Immature natural killer cell (primary cell): Measurements from ENCODE around the gene TET1. TPM values are rescaled to one million over a fixed set of nuclear protein-coding genes. Genes with fewer than 3 reads are reported as not detected.

Source experiments
- DNase-seq, 3 donors: peaks; one replicate each; pipeline ENCODE4 v3.0.0; 2022; ENCODE audit warnings: mixed read lengths in 1 of 3
- H3K27ac Mint-ChIP-seq, 6 donors: one replicate each; pipeline ENCODE4 v1.8.0; 2020; ENCODE audit warnings: mixed read lengths in 6 of 6, mild to moderate bottlenecking in 5 of 6, inconsistent platforms in 4 of 6, moderate library complexity in 3 of 6
- H3K27me3 Mint-ChIP-seq, 3 donors: one replicate each; pipeline ENCODE4 v1.8.0; 2020 to 2021; ENCODE audit warnings: low read depth in 3 of 3, mild to moderate bottlenecking in 3 of 3, mixed read lengths in 3 of 3, moderate library complexity in 3 of 3, inconsistent platforms in 1 of 3
- H3K36me3 Mint-ChIP-seq, 3 donors: one replicate each; pipeline ENCODE4 v1.8.0; 2020; ENCODE audit warnings: mixed read lengths in 3 of 3, inconsistent platforms in 2 of 3, mild to moderate bottlenecking in 2 of 3
- H3K4me1 Mint-ChIP-seq, 2 donors: one replicate each; pipeline ENCODE4 v1.8.0; 2020; ENCODE audit warnings: inconsistent platforms in 2 of 2, mild to moderate bottlenecking in 2 of 2, mixed read lengths in 2 of 2, moderate library complexity in 1 of 2
- H3K4me3 Mint-ChIP-seq, 5 donors: one replicate each; pipeline ENCODE4 v1.8.0; 2020; ENCODE audit warnings: mild to moderate bottlenecking in 5 of 5, mixed read lengths in 5 of 5, inconsistent platforms in 3 of 5, moderate library complexity in 3 of 5
- H3K9me3 Mint-ChIP-seq, 6 donors: one replicate each; pipeline ENCODE4 v1.8.0; 2020; ENCODE audit warnings: mild to moderate bottlenecking in 6 of 6, mixed read lengths in 6 of 6, inconsistent platforms in 4 of 6, moderate library complexity in 3 of 6
- polyA plus RNA-seq, 3 donors: library from polyadenylated mRNA; unstranded; fragments of 300-500 nt; fragmentation: Illumina TruSeq; gene quantifications; one replicate each; pipeline ENCODE4 v1.2.3, GENCODE V29; 2021

TET1 gene
- polyA plus RNA-seq, 3 donors from 2014 or later = 0.40 to 1.5 TPM; not detected in 1

DNA sequence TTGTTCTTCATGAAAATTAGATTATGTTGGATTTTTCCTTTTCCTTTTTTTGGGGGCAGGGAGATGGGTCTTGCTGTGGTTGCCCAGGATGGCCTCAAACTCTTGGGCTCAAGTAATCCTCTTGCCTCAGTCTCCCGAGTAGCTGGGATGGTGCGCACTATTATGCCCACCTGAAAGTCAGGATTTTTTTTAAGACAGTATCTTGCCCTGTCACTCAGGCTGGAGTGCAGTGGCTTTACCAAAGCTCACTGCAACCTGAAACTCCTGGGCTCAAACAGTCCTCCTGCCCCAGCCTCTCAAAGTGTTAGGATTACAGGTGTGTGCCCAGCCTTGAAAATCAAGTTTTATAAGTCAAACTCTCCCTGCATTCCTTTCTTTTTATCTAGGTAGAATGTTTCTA lies 1.7 kb upstream of the TET1 start:
- Mint-ChIP-seq H3K27ac (no peak overlapping the region), H3K4me1 (peaks cover 15 to 29% of the 10 kb centered on the region in 2 donors), H3K9me3 (peaks cover 0 to 3% (median 0%) of the 10 kb centered on the region in 6 donors), H3K4me3 (no peak overlapping the region), H3K36me3 (no peaks in the 10 kb centered on the region), H3K27me3 (peaks cover 12 to 28% (median 25%) of the 10 kb centered on the region in 3 donors)
- DNase-seq = no peak

DNA sequence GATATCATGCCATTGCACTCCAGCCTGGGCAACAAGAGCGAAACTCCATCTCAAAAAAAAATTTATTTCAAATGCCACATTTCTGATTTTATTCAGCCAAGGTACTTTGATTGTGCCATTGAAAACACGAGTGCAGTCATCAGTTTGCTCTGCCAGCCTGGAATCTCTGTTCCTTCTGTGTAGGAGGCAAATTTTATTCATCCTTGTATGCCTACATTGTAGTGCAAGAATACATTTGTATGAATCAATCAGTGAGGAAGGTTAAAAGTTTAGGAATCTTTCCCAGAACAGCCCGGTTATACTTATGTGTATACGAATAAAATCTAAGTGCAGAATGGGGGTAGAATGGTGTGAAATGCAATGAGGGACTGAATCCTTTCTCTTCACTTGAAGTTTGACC lies 886 bp upstream of the TET1 start:
- peak overlapping the region; percentile 59 to 78 (median 67) for H3K4me3 Mint-ChIP-seq
- peaks cover 0 to 3% (median 0%) of the 10 kb centered on the region in 6 donors for H3K9me3 Mint-ChIP-seq
- no peak for DNase-seq
- H3K27me3 Mint-ChIP-seq = peaks cover 14 to 30% (median 29%) of the 10 kb centered on the region in 3 donors
- no peaks in the 10 kb centered on the region for H3K36me3 Mint-ChIP-seq
- H3K4me1 Mint-ChIP-seq = peaks cover 15 to 29% of the 10 kb centered on the region in 2 donors
- no peak overlapping the region for H3K27ac Mint-ChIP-seq

DNA sequence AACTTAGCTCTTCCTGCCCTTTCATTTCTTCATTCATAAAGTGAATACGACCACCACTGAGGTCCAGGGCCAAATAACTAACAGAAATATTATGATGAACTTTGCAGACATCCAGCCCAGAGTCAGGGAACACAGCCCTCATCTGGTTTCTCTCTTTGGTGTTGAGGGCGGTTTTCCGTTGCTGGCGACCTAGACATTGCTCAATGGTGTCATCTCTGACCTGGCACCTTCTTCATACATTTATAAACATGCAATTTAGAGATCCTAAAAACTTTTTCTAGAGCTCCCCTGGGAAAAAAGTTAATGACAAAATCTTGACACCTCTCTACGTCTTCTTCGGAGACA lies 324 bp upstream of the TET1 start:
- peaks cover 15 to 30% (median 29%) of the 10 kb centered on the region in 3 donors for H3K27me3 Mint-ChIP-seq
- peak in 1 of 3 donors; percentile 11 for DNase-seq

DNA sequence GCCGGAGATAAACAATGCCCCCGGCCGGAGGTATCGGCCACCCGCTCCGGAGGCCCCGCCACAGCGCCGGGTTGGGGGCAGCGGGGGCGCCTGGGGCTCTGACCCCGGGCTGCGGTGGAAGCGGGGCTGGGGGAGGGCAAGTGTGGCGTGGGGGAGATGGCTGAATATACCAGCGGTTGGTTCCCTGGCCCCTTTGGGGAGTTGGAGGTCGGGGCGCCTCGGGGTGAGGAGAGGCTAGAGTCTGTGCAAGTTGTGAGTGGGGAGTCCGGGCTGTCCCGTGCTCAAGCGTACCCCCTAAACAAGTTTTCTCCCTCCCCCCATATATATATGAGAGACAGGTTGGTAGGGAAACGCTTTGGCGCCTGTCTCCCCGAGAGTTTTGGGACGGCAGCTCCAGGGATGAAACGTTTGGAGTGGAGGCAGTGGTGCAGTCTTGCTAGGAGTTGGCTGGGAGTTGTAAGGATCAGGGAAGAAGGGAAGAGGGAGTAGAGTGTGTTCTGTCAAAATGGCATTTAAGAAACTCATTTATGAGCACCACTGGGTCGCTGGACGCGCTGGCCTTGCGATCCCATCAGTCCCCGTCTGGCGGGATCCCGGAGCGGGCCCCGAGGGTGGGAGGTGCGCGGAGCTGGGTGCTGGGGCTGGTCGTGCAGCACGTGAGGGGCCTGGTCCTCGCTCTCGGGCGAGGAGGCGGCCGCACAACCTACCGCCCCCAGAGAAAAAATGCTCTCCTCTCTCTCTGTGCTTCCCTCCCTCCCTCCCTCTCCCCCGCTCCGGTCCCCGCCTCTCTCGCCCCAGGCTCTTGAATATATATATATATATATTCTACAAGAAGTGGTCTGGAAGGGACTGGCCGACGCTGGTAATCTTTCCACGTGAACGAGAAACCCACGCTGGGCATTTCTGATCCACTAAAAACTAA lies 1.1 kb downstream of the TET1 start:
- H3K4me3 Mint-ChIP-seq = peak overlapping the region; percentile 30 to 69 (median 65)

More for the DNA sequence above, 324 bp upstream of the TET1 start:
- Mint-ChIP-seq H3K4me3 (peak overlapping the region; percentile 59 to 78 (median 67)), H3K4me1 (peaks cover 15 to 29% of the 10 kb centered on the region in 2 donors), H3K27ac (no peak overlapping the region), H3K36me3 (no peaks in the 10 kb centered on the region), H3K9me3 (peaks cover 0 to 3% (median 0%) of the 10 kb centered on the region in 6 donors)

DNA sequence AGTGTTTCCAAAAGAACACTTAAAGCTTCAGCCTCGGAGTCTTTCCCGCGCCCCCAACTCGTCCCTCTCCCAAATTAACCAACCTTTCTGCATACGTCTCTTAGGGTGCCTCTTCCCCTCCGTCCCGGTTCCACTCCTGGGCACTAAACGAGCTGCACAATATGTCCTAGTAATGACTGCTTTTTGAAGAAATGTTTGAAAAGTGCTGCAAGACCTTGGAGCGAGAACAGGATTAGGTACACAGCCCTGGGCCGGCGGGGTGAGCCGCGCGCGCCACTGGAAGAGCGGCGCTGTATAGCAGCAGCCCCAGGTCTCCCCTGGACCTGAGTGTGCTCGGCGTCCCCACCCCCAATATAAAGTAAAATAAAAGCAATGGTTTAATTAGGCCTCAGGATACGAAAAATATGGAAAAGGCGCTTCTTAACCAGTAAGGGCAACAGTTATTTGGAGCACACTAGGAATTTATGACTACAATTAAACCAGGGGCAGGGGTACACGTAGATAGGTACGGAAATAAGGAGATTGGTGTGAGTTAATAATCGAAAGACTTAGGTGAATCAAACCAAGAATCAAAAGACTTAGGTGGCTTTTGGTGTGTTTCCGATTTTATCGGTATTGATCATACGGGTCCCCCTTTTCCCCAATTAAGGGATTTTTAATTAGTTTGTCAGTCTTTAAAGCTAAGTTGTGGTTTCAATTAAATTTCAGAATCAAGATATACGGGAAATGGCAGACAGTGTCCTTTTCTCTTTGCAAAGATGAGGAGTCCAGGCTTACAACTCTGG lies 1.9 kb downstream of the TET1 start:
- Mint-ChIP-seq H3K4me3 (peak overlapping the region; percentile 30 to 61 (median 57)), H3K36me3 (no peaks in the 10 kb centered on the region), H3K9me3 (peaks cover 0 to 3% (median 0%) of the 10 kb centered on the region in 6 donors), H3K27ac (no peak overlapping the region), H3K4me1 (peaks cover 17 to 35% of the 10 kb centered on the region in 2 donors), H3K27me3 (peaks cover 15 to 32% (median 23%) of the 10 kb centered on the region in 3 donors)
- no peak for DNase-seq

More for the DNA sequence above, 1.1 kb downstream of the TET1 start:
- DNase-seq = no peak
- Mint-ChIP-seq H3K36me3 (no peaks in the 10 kb centered on the region), H3K9me3 (peaks cover 0 to 3% (median 0%) of the 10 kb centered on the region in 6 donors), H3K27ac (no peak overlapping the region), H3K27me3 (peaks cover 15 to 30% (median 27%) of the 10 kb centered on the region in 3 donors), H3K4me1 (peaks cover 15 to 29% of the 10 kb centered on the region in 2 donors)

DNA sequence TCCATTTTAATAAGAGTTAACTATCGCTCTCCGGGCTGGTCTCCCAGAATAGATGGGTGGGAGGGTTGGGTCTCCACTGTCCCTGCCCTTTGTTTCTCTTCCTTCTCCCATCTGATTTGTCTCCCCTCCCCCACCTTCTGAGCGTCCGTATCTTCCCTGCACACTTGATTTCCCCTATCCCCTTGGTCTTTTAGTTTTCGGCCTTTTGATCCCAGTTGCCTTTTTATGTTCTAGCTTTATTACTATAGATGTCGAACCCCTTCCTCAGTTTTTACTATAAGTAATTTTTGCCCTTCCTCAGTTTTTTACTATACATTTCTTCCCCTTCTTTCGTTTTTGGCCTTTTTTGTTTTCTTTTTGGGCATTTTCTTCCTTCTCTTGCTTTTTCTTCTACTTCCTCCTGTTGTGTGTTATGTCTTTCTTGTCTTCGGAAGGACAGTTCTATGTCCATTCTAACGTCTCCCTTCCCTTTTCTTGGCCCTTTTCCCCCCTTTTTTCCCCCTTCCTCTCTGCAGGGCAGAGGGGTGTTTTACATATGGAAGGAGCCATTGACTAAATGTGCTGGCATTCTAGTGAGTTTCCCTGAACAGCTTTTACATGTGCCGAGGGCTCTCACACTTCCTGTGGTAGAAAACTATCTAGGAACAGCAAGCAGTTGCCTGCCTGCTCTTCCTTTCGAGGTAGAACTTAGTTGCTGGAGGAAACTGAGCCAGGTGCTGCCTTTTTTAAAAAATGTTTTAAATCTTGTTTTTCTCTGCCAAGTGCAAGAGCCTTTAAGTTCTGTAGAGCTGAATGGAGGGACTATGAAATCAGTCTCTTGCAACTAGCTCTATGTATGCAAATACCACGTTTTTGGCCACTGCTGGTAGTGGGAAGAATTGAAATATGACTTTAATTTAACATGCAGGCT lies 2.8 kb downstream of the TET1 start:
- Mint-ChIP-seq H3K36me3 (no peaks in the 10 kb centered on the region), H3K4me3 (peak overlapping the region in 3 of 5 donors; percentile 33 to 44 (median 35)), H3K27ac (no peak overlapping the region), H3K9me3 (peaks cover 0 to 3% (median 0%) of the 10 kb centered on the region in 6 donors), H3K27me3 (peaks cover 15 to 32% (median 23%) of the 10 kb centered on the region in 3 donors), H3K4me1 (peaks cover 18 to 36% of the 10 kb centered on the region in 2 donors)
- DNase-seq = no peak

DNA sequence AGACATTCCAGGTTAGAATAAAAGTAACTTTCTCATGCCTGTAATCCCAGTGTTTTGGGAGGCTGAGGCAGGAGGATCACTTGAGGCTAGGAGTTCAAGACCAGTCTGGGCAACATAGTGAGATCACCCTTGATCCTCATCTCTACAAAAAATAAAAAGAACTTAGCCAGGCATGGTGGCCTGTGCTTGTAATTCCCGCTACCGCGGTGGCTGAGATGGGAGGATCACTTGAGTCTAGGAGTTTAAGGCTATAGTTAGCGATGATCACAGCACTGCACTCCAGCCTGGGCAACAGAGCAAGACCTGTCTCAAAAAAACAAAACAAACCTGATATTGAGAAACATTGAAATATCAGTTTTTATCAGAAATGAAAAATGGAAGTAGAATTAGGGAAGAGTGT lies 4.6 kb downstream of the TET1 start:
- no peaks in the 10 kb centered on the region for H3K36me3 Mint-ChIP-seq
- no peak overlapping the region for H3K4me3 Mint-ChIP-seq
- no peak for DNase-seq
- H3K27me3 Mint-ChIP-seq = peaks cover 11 to 24% (median 17%) of the 10 kb centered on the region in 3 donors
- H3K27ac Mint-ChIP-seq = no peak overlapping the region
- peaks cover 13 to 31% of the 10 kb centered on the region in 2 donors for H3K4me1 Mint-ChIP-seq
- peaks cover 0 to 3% (median 0%) of the 10 kb centered on the region in 6 donors for H3K9me3 Mint-ChIP-seq

DNA sequence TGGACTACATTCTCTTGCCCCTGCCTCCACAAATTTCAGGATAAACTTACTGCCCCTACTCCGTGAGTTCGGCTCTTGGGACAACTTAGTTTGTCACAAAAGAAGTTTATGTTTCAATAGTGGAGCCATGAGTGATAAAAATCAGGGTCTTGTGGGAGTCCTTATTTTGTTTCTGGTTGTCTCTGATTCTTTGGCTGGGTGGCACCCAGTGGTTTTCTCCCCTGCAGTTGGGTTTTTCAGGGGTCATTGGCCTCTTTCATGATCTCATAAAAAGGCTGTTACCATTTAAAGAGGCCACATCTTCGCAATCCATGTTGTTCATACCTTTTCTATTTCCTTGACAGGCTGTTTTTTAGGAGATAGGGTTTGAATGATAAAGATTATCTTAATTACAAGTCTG lies 5.5 kb downstream of the TET1 start:
- no peak for DNase-seq
- Mint-ChIP-seq H3K9me3 (peaks cover 0 to 3% (median 0%) of the 10 kb centered on the region in 6 donors), H3K27ac (no peak overlapping the region), H3K4me1 (peaks cover 10 to 27% of the 10 kb centered on the region in 2 donors), H3K4me3 (no peak overlapping the region), H3K36me3 (no peaks in the 10 kb centered on the region), H3K27me3 (peaks cover 9 to 22% (median 15%) of the 10 kb centered on the region in 3 donors)

DNA sequence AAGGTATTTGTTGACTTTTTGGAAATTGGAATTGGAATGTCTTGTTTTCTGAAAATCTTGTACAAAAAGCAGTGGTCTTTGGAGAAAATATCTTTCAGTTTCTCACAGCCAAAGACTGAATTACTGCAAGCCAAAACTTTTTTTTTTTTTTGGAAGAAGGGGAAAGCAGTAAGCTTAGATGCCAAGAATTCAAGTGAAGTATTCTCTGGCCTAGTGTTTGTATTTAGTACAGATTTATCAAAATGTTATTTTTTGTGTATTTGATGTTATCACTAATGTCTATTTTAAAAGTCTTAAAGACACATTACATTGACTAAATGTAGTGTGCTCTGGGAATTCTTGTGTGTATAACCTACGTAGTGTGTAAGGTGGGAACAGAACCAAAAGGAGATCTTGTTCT lies 6.2 kb downstream of the TET1 start:
- Mint-ChIP-seq H3K27me3 (peaks cover 8 to 20% (median 13%) of the 10 kb centered on the region in 3 donors), H3K4me3 (peak overlapping the region in 1 of 5 donors; percentile 11), H3K4me1 (peaks cover 7 to 22% of the 10 kb centered on the region in 2 donors), H3K9me3 (peaks cover 0 to 3% (median 0%) of the 10 kb centered on the region in 6 donors), H3K36me3 (no peaks in the 10 kb centered on the region), H3K27ac (no peak overlapping the region)
- DNase-seq = no peak

DNA sequence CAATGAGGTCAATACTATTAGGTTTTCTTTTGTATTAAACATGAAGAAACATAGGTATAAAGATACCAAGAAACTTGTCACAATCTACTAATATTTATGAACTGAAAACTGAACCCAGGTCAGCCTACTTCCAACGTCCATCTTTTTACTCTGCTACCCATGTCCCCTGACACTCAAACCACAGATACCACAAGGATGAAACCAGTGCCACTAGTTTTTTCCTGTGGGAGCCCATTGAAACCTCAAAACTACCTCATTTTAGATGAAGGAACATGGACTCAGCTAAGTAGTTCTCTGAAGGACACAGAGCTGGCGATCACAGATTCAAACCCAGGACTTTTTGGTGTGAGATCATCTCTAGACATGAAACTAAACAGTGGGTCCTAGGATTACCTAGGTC lies 6.8 kb downstream of the TET1 start:
- Mint-ChIP-seq H3K36me3 (no peaks in the 10 kb centered on the region), H3K27me3 (peaks cover 8 to 16% (median 13%) of the 10 kb centered on the region in 3 donors), H3K4me1 (peaks cover 3 to 16% of the 10 kb centered on the region in 2 donors), H3K27ac (no peak overlapping the region), H3K9me3 (peaks cover 0 to 2% (median 0%) of the 10 kb centered on the region in 6 donors), H3K4me3 (peak overlapping the region in 1 of 5 donors; percentile 11)
- no peak for DNase-seq

DNA sequence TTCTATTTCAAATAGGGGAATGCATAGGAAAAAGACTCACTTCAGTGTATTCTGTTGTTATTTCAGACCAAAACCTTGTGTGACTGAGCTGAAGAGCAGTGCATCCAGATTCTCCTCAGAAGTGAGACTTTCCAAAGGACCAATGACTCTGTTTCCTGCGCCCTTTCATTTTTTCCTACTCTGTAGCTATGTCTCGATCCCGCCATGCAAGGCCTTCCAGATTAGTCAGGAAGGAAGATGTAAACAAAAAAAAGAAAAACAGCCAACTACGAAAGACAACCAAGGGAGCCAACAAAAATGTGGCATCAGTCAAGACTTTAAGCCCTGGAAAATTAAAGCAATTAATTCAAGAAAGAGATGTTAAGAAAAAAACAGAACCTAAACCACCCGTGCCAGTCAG lies 12.0 kb downstream of the TET1 start:
- H3K4me1 Mint-ChIP-seq = peaks cover 0 to under 1% of the 10 kb centered on the region in 2 donors
- no peak for DNase-seq
- H3K27ac Mint-ChIP-seq = no peak overlapping the region
- no peaks in the 10 kb centered on the region for H3K36me3 Mint-ChIP-seq
- H3K4me3 Mint-ChIP-seq = no peak overlapping the region
- no peaks in the 10 kb centered on the region for H3K9me3 Mint-ChIP-seq
- H3K27me3 Mint-ChIP-seq = peaks cover 0 to 4% (median 2%) of the 10 kb centered on the region in 3 donors

DNA sequence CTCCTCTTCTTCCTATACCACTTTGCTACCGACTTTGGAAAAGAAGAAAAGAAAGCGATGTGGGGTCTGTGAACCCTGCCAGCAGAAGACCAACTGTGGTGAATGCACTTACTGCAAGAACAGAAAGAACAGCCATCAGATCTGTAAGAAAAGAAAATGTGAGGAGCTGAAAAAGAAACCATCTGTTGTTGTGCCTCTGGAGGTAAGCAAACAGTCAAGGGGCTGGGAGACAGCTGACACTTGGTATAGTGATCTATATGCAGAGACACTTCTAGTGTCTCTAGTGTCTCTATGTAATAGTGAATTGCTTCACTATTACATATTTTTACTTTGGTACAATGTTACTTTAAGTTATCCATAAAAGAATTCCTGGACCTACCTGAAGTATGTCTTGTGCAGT lies 13.9 kb downstream of the TET1 start:
- no peaks in the 10 kb centered on the region for H3K9me3 Mint-ChIP-seq
- H3K4me1 Mint-ChIP-seq = no peaks in the 10 kb centered on the region
- H3K36me3 Mint-ChIP-seq = no peaks in the 10 kb centered on the region
- H3K4me3 Mint-ChIP-seq = no peak overlapping the region
- no peak for DNase-seq
- H3K27ac Mint-ChIP-seq = no peak overlapping the region
- no peaks in the 10 kb centered on the region for H3K27me3 Mint-ChIP-seq

DNA sequence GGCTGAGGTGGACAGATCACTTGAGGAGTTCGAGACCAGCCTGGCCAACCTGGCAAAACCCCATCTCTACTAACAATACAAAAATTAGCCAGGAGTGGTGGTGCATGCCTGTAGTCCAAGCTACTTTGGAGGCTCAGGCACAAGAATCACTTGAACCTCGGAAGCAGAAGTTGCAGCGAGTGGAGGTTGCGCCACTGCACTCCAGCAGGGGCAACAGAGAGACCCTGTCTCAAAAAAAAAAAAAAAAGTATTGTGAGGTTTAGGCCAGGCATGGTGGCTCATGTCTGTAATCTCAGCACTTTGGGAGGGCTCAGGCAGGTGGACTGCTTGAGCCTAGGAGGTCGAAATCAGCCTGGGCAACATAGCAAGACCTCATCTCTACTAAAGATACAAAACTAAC lies 16.0 kb downstream of the TET1 start:
- H3K4me1 Mint-ChIP-seq = no peaks in the 10 kb centered on the region
- peaks cover 0 to 2% (median 0%) of the 10 kb centered on the region in 6 donors for H3K9me3 Mint-ChIP-seq
- no peak overlapping the region for H3K27ac Mint-ChIP-seq
- H3K36me3 Mint-ChIP-seq = no peaks in the 10 kb centered on the region
- DNase-seq = no peak
- peaks cover 0 to 2% (median 0%) of the 10 kb centered on the region in 3 donors for H3K27me3 Mint-ChIP-seq
- H3K4me3 Mint-ChIP-seq = no peak overlapping the region
